NCI-H128 (cell line): ENCODE data around the gene CNTNAP2.

Source experiments
- DNase-seq: peaks from one replicate; lab custom pipeline; 2025; ENCODE audit not compliant: unreplicated experiment; lab: John Stamatoyannopoulos, UW

CNTNAP2 gene

DNA sequence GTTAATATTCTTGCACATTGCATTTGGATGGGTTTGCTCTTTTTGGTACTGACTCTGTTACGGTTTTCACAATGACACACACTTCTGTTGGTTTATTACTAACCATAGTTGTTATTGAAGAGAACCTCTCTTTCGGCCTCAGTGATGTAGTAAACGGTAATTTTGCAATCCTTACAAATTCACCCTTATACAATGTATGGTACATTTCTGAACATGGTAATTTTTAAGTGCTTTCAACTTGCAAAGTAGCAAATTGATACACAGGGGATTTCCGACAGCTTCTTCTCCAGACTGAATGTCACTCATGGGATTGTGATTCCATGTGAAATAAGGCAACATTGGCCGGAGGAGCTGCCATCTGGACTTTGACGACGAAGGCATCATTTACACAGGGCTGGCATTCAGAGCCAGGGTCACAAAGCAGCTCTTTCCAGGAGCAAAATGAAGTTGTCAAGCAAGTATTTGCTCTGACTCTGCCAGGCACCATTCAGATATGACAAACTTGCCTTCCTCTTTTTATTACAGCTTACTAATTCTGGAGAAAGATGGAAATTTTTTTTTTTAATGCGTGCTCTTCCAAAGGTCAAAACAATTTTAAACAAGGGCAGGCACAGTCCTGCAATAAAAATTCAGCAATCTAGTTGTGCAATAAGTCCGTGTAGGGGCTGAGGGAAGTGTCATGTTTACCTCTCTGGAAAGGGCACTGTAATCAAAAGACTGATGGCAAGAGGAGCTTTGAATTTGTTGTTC, 1762.5 kb downstream of the CNTNAP2 start:
- DNase-seq: no peak

GRCh38 chr7:147885869-147886268, 1769.3 kb downstream of the CNTNAP2 start:
- DNase-seq: no peak

DNA sequence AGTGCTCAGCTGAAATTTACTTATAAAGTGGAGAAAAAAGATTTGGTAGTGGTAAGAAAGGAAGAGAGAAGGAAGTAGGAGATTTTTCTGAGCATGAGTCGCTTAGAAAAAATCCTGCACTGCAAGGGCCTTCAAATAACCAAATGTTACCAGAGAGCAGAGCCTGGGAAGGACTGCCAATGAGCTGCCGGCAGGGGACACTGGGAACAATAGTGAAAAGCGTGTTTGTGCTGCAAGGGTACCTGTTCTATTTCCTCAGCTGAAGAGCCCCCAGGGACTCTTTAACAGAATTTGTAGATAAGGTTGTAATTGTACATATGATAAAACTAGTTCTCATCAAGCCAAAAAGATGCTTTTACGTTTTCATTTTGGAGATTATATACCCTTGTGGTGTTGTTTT, 1777.7 kb downstream of the CNTNAP2 start:
- no peak for DNase-seq

DNA sequence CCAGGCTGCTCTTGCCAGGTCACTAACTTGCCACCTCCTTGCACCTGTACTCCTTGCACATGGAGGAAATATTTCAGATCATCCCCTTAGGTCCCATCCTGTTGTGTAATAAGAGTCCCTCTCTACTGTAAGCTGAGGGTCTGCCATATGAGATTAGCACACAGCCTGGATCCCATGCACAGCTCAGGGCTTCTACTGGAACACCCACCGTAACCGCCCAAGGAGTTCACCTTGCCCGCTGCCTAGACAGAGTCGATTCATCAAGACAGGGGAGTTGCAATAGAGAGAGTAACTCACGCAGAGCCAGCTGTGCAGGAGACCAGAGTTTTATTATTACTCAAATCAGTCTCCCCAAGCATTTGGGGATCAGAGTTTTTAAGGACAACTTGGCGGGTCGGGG, 1779.5 kb downstream of the CNTNAP2 start:
- no peak for DNase-seq

DNA sequence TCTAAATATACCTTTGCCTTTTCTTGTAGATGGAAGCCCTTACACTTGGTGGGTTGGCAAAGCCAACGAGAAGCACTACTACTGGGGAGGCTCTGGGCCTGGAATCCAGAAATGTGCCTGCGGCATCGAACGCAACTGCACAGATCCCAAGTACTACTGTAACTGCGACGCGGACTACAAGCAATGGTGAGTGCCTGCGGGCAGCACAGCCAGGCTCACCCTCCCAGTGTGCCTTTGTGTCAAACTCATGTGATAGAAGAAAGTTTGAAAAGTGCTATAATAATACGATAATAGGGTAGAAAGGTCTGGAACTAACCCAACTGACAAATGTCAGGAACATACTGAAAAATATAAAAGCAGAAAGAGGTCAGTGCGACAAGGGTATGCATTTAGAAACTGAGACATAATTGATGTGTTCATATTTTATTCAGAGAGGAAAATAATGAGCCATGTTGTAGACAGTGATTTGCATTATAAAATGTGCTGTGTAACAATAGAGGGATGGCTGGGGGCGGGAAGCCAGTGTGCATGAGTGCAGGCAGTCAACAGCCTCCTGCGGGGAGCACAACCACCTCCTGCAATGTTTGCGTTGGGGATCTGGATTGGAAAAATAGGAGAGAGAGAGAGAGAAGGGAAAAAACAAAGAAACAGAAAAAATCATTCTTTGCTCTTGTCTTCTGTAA, 1787.1 kb downstream of the CNTNAP2 start:
- no peak for DNase-seq

GRCh38 chr7:147904219-147904576, 1787.6 kb downstream of the CNTNAP2 start:
- no peak for DNase-seq

DNA sequence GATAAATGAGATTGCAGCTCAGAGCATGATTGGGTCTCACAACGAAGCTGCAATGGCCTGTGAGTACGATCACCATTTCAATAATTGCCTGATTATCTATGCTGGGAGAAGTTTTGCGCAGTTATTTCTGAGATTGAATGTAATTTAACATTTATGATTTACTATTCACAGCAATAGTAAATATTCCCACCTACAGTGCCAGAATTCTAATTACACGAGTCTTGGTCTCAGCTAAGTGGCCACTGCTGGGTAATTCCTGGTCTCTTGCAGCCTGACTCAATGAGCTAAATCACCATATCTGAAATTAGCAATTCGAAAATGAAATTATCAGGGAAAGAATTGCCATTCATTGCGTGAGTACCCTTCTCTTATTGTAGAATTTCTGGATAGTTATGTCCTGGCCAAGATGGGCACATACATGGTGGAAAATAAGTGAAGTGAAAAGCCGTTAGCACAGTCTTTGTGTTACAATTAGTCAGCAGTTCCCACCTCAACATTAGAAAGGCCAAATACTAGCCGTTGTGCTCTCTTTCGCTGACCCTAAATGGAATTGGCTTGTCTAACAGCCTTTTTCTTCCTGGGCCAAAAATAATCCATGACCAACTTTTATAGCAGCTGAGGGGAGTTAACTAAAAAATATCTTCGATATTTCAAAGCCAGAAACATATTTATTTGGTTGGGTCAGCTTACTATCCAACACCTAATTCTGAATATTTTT, 1793.0 kb downstream of the CNTNAP2 start:
- no peak for DNase-seq

GRCh38 chr7:147911201-147911601, 1794.6 kb downstream of the CNTNAP2 start:
- no peak for DNase-seq

GRCh38 chr7:147912291-147912690, 1795.7 kb downstream of the CNTNAP2 start:
- no peak for DNase-seq

- DNase-seq: no peak
These were observed 1796.5 kb downstream of the CNTNAP2 start for GRCh38 chr7:147912946-147913638.

DNA sequence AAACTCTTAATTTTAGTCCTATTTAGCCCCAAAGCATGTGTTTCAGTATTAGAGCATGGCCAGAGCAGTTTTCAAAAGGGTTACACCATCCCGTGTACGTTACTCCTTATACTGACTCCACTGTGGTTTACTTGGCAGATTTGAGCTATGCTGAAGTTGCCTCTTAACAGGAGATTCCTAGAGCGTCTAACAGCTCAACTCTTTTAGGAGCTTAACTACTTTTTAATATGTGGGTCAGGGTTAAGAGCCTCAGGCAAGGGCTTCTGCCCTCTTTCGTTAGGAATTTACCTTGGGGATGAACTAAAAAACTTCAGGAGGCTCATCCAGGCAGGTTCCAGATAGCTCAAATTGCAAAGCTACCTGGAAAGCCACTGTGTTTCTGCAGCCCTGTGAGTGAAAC, 1799.2 kb downstream of the CNTNAP2 start:
- DNase-seq: no peak

DNA sequence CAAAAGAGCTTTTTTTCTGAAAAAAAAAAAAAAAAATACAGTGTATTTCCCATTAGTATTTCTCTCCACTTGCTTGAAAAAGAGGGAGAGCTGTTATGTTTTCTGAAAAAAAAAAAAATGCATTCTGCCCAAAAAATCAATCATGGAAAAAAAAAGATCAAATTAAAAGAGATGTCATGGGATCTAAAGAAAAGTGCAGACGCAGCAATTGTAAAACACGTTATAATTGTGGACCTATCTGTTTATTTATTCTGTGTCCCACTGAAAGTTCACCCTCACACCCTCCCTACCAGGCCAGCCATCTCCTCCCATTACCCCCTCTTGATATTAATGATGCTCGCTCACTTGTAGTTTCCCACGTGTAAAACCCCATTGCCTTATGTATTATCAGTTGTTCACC, 1800.0 kb downstream of the CNTNAP2 start:
- no peak for DNase-seq

DNA sequence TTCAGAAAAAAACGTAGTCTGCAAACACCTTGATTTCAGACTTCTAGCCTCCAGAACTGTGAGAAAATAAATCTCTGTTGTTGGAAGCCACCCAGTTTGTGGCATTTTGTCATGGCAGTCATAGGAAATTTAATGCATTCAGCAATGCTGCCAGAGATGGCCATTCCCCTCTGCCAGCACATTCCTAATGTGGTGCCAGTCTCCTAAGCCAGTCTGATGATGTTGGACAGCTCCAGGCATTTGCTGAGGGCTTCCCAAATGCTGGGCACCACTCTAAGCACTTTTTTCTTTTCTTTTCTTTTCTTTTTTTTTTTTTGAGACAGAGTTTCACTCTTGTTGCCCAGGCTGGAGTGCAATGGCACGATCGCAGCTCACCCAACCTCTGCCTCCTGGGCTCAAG, 1807.2 kb downstream of the CNTNAP2 start:
- no peak for DNase-seq

DNA sequence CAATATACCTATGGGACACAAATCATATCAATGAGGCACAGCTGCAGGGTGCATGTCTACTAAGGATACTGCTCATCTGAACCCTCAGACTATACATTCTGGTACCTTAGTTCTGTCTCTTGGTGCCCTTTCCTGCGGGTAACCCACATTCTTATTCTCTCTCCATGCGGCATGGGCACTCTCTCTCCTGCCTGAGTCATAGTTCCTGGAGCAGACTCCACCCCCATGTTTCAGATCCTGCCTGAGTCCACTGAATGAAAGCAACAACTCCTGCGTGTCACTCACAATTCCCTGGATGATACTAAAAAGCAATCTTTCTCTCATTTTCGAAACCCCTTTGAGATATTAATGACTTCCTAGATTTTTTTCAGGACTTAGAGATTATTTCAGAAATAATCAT, 1820.8 kb downstream of the CNTNAP2 start:
- no peak for DNase-seq

- DNase-seq: no peak
These were observed 1824.8 kb downstream of the CNTNAP2 start for GRCh38 chr7:147941381-147941780.

DNA sequence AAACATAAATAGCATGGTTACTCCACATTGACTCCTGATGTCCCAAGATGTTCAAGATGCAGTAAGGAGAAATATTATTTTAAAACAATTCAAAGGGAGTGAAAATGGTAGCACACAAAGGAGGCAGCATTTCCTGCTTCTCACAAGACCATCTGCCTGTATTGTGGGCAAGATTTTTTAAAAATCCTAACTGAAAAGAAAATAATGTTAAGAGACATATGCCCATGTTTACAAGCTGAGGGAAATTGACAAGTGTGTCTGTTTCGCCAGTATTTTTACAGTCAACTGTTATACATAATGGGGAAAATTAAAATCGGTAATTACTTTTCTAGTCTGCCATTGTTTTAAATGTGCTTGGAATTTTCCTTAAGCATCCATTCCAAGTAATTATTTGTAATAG, 1827.7 kb downstream of the CNTNAP2 start:
- DNase-seq: no peak

GRCh38 chr7:147952918-147953317, 1836.3 kb downstream of the CNTNAP2 start:
- no peak for DNase-seq

DNA sequence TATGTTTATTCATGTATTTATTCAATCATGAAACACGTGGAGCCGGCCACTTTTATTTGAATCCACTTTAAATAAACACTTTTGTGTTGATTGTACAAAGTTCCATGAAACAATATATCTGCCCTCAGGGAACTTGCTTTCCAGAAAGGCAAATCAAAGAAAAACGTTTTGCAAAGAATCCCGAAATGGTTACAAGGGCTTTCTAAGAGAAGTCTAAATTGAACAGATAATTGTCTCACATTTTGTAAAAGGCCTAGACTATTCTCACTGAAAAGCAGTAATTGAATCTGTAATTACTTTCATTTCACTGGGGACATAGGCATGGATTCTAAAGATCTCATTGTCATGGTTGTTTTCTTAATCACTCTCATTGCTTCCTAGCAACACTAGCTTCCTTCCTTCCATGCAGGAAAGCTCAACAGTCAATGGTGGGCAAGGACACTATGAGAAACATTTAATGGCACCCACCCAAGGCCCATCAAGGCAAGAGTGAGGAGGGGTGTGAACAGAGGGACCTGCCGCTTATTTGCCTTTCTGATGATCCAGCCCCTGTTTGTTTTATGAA, 1851.5 kb downstream of the CNTNAP2 start:
- DNase-seq: no peak

GRCh38 chr7:147971606-147972110, 1855.1 kb downstream of the CNTNAP2 start:
- DNase-seq: no peak

DNA sequence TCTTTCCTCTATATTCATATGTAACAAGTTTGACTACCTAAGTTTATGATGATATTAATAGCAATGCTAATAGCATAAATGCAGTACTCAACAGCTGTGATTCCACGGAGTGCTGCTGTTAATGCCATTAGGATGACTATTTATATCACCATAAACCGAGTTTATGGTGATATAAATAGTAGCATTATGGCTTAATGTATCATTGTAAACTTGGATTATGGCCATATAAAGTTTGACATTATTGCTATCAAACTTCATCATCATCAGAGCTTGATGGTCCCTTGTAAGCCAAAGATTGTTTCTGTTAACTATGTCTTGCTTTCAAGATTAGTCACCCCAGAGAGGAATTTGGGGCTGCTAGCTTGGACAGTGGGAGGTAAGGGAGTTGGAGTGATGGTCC, 1861.6 kb downstream of the CNTNAP2 start:
- DNase-seq: no peak

DNA sequence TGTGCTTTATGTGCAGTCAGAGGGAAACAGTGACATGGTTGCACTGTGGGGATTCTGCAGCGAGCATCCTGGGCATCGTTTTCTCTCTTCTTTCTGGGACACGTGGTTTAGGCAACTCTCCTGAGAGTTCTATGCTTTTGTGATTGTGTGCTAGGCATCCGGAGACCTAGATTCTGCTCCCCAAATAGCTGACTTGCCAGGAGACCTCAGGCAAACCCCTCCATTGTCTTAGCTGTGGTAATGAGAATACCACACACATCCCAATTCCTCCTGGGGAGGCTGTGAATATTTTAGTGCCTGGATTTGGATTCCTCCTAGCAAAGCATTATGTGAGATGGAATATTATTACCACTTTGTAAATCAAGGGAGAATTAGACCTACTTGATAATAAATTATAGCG, 1862.0 kb downstream of the CNTNAP2 start:
- DNase-seq: no peak
